ENCODE results near the gene SPATS2L.

DNA sequence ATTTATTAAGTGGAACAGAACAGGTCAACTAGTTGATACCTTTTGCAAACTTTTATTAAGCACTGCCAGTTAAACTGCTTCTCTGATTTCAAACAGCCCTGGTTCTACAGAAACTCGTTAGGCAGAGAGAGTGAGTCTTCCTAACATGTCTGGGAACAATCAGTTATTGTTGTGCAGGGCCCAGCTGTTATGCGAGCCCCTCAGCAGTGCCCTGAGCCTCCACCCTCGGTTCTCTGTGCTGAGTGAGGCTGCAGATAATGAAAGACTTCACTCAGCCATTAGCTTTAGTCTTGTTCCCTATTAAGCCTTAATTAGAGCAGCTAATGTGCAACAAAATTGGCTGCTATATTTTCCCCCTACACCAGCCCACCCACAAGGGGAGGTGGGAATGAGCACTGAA, 163.7 kb downstream of the SPATS2L start:
- TF ChIP-seq CTCF (IDR thresholded peaks at IDR 0.05) = no peak
- no peak for TF ChIP-seq POLR2AphosphoS5 (IDR thresholded peaks at IDR 0.05)
- no peak for TF ChIP-seq POLR2A (IDR thresholded peaks at IDR 0.05)
